Panc1 (cell line): Measurements from ENCODE around the gene INTS11.

Source experiments
- CTCF ChIP-seq: fragments of 450-650 bp; IDR thresholded peaks from 2 replicates; pipeline ENCODE4 v1.5.1; 2017; ENCODE audit warnings: mild to moderate bottlenecking
- POLR2AphosphoS5 ChIP-seq: IDR thresholded peaks from 2 replicates; pipeline ENCODE4 v1.6.1; 2012; ENCODE audit warnings: mild to moderate bottlenecking, low read depth, low read length, moderate library complexity
- SIN3A ChIP-seq: IDR thresholded peaks from 2 replicates; pipeline ENCODE4 v1.6.1; 2012; ENCODE audit warnings: low read depth, mild to moderate bottlenecking, low read length, moderate library complexity, borderline replicate concordance; ENCODE audit not compliant: insufficient read depth
- TCF7L2 ChIP-seq: IDR thresholded peaks from 2 replicates; pipeline ENCODE4 v1.6.1; 2011; ENCODE audit warnings: mild to moderate bottlenecking, low read depth, low read length, inconsistent platforms
- TF ChIP-seq, protein P1 (sequence below), 2 experiments: IDR thresholded peaks; 2 replicates each; pipeline ENCODE4 v1.6.1; 2011 to 2012; ENCODE audit warnings: low read depth in 2 of 2, control low read depth in 1 of 2, low read length in 1 of 2, mild to moderate bottlenecking in 1 of 2, moderate library complexity in 1 of 2; ENCODE audit not compliant: insufficient read depth in 1 of 2

DNA sequence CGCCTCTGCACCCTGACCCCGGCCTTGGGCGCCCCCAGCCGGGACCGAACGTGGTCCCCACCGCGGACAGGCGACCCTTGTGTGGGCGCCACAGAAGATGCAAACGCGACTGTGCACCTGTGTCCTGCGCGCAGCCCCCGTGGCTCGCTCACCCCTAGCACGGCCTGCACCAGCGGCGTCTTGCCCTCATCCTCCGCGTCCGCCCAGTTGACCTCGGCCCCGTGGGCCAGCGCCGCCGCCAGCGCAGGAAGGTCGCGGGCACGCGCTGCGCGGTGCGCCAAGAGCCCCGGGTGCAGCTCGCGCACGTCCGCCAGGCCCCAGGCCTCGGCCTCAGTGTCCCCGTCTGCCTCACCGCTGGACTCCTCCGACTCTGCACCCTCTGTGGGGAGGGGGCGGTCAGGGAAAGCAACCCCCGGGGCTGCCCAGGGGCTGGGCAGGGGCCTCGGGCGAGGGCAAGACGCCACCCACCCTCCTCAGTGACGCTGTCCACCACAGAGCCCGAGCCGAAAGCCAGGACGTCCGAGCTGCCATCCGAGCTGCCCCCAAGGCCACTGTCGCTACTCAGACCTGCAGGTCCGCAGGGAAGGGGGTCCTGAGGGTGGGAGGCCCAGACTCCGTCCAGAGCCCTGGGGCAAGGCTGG is 30.1 kb downstream of the INTS11 start:
- TF ChIP-seq CTCF (no peak), POLR2AphosphoS5 (no peak), SIN3A (no peak), TCF7L2 (no peak)
- TF ChIP-seq, protein P1, sequence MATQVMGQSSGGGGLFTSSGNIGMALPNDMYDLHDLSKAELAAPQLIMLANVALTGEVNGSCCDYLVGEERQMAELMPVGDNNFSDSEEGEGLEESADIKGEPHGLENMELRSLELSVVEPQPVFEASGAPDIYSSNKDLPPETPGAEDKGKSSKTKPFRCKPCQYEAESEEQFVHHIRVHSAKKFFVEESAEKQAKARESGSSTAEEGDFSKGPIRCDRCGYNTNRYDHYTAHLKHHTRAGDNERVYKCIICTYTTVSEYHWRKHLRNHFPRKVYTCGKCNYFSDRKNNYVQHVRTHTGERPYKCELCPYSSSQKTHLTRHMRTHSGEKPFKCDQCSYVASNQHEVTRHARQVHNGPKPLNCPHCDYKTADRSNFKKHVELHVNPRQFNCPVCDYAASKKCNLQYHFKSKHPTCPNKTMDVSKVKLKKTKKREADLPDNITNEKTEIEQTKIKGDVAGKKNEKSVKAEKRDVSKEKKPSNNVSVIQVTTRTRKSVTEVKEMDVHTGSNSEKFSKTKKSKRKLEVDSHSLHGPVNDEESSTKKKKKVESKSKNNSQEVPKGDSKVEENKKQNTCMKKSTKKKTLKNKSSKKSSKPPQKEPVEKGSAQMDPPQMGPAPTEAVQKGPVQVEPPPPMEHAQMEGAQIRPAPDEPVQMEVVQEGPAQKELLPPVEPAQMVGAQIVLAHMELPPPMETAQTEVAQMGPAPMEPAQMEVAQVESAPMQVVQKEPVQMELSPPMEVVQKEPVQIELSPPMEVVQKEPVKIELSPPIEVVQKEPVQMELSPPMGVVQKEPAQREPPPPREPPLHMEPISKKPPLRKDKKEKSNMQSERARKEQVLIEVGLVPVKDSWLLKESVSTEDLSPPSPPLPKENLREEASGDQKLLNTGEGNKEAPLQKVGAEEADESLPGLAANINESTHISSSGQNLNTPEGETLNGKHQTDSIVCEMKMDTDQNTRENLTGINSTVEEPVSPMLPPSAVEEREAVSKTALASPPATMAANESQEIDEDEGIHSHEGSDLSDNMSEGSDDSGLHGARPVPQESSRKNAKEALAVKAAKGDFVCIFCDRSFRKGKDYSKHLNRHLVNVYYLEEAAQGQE (IDR thresholded peaks at IDR 0.05; ENCODE audit: insufficient read depth in 1 of 2, low read depth in 2 of 2, low read length in 1 of 2), result no peak
